ENCODE results near the gene CAGE1.

CAGE1 gene

DNA sequence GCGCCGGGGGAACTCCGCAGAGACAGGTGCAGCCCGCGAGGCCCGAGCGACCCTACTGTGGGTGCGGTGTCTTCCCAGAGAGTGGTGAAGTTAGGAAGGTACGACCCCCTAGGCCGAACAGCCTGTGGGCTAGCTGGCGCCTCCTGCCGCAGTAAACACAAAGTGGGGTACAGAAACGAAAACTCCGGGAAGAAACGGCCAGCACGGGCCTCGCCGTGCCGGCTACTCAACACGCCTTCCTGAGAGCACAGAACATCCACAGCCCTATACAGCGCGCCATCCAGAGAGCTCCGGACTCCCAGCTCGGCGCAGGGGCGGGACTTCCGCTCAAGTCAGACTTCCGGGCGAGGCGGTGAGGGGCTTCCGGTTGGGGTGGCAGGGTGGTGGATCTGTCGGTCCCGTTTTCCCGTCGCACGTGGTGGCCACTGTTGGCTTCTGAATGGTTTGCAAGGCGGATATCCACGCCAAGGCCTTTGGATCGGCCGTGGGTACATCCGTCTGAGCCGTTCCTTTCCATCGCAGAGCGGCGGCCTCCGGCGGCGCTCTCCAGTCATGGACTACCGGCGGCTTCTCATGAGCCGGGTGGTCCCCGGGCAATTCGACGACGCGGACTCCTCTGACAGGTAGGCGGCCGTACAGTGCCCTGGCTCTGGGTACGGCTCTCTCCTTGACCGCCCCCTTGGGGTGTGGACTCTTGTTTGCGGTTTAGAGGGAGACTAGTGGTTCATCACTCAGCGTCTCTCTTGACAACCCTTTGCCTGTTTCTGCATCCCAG lies at the start of gene CAGE1, which contains the start of gene RIOK1:
TSS of gene CAGE1 (minus strand) at position 292 of the 775 bp plus-strand sequence. CDS start 2,569 bp downstream, outside the sequence.
TSS of gene RIOK1 (plus strand) at position 358 of the 775 bp plus-strand sequence. CDS start at position 553, 195 bp downstream.
- DNase-seq = peak; percentile 94 to 95

DNA sequence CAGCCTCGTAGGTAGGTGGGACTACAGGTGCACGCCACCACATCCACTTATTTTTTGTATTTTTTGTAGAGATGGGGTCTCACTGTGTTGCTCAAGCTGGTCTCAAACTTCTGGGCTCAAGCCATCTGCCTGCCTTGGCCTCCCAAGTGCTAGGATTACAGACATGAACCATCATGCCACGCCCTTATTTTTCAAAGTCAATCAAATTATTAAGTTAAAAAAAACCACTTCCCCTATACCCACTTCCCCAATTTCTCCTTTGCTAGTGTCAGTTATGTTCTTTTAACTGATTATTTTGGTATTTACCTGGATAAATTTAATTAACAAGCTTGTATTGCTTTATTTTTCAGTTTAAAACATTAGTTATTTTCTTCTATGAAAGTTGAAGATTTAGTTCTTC lies 49.7 kb upstream of the CAGE1 start:
- DNase-seq = no peak

DNA sequence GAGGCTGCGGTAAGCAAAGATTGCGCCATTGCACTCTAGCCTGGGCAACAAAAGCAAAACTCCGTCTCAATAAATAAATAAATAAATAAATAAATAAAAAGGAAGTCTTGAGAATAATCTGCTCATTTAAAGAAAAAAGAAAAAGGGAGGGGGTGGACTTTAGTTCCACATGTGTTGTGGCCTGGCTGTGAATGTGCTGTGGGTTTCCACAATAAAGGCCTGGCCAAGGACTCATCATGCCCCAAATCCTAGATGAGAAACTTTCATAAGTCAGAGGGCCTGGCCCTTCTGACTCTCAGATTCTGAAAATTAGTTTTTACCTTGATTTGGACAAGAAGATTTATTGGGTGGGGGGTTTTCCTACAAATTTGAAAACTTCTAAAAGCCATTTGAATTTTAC lies 48.5 kb upstream of the CAGE1 start:
- DNase-seq = no peak

DNA sequence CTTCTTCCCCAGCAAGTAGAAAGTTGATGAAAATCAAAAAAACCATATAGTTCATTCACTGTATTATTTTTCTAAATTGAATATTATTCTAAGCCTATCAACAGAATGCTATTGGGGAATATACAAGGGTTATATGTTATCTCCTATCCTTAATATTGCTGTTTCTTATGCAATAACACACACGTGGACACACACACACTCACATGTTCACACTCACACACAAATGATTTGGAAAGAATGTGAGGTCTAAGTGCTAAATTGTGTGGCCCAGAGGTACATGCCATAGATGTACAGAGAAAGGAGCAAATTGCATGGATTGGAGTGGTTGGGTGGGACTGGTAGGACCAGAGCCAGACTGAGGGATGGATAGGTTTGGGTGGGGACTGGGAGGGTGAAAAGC lies 45.1 kb upstream of the CAGE1 start:
- DNase-seq = no peak

DNA sequence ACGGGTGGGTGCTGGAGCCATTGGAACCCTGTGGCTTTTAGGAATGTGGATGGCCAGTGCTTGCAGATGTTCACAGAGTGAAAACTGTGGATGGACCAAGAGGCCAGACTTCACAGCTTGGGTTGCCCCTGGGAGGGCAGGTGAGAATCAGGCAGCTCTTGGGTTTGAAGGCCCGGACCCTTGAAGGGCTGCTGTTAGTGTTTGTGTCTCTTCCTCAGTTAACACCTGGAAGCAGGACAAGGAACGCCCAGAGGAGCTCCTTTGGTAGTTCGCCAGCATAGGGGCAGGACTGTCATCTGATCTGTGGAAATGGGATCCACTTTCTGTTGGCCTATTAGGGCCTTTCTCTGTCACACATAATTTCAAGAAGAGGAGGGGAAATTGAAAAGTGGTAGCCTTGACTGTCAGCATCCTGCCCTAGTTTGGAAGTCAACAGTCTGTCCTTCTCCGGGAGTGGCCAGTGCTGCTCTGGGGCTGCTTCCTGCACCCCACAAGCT lies 43.6 kb upstream of the CAGE1 start:
- DNase-seq = no peak

DNA sequence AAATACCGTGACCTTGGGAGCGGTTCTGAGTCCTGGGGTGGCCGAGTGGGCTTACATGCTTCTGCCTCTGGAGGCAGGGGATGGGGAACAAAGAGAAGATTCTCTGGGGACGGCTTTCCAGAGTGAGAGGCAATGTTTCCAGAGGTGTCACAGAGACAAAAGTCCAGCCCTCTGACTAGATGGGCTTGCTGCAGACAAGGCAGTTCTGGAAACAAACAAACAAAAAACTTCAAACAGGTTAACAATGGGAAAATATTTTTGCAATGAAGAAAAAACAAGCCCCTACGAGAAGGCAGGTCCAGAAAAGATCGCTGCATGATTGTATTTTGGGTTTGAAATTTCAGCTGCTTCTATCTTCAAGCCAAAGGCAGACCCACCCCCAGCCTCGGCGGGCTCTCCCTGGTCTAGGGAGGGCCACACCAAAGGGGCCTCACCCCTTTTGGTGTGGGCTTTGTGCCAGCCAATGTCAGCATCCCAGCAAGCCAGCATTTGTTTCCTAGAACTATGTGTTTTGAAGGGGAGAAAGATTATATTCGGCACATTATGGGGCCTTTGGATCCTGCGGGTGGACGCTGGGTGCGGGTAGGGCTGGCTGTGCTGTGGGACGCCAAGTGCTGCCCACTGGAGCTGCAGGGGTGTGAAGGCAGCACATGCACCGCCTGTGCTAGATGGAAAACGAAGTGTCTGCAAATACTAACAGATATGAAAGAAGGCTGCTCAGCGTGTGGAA lies 43.0 kb upstream of the CAGE1 start:
- DNase-seq = no peak

DNA sequence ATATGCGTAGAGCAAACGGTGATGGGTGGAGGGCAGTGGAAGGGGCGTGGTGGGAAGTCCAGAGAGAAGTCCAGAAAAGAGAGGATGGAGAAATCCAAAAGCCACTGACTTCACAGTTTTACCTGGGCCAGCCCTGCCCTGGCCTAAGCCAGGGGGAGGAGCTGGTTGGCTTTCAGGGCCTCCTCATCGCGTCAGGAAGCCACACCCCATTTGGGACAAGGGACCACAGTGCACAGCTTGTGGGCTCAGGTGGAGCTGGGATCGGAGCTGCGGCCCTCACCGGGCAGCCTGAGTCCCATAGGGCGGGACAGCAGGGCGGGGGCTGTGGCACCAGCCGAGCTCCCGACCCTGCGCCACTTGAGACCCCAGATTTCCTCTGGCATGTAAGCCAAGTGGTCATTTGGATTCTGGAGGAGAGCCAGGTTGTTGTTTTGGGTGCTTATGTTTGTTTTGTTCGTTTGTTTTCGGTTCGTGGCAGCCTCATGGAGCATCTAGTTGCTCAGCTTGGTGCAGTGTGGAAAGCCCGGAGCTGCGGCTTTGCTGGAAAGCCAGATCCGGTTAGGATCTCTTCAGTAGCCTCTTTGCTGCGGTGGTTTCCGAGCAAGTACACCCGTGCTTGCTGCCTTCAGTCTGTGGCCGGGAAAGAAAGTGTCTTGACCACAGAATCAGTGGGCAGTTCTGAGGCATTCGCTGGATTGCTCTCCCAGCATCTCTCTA lies 42.3 kb upstream of the CAGE1 start:
- DNase-seq = no peak

DNA sequence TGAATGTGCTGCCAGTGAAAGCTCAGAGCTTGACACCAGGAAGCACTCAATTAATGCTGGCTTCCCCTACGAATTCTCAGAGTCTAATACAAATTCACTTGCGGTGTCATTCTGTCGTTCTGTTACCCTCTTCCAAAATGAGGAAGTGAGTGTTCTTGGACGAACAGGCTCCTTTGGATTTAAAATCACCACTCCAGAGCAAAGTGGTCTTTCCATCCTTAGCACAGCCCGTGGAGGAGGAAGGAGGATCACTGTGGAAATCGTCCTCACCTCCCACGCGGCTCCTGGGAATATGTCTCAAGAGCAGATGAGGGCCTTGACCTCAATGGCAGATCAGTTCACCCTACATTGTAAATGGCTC lies 41.8 kb upstream of the CAGE1 start:
- DNase-seq = no peak

DNA sequence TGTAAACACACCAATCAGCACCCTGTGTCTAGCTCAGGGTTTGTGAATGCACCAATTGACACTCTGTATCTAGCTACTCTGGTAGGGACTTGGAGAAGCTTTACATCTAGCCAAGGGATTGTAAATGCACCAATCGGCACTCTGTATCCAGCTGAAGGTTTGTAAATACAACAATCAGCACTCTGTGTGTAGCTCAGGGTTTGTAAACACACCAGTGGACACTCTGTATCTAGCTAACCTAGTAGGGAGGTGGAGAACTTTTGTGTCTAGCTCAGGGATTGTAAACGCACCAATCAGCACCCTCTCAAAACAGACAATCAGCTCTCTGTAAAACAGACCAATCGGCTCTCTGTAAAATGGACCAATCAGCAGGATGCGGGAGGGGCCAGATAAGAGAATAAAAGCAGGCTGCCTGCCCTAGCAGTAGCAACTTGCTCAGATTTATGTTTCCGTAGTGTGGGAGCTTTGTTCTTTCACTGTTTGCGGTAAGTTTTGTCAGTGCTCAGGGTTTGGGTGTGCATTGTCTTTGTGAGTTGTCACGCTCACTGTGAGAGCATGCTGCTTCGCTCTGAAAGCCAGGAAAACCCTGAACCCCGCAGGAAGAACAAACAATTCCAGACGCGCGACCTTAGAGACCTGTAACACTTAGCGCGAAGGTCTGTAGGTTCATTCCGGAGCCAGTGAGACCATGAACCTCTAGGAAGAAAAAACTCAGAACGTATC lies 37.1 kb upstream of the CAGE1 start:
- no peak for DNase-seq

DNA sequence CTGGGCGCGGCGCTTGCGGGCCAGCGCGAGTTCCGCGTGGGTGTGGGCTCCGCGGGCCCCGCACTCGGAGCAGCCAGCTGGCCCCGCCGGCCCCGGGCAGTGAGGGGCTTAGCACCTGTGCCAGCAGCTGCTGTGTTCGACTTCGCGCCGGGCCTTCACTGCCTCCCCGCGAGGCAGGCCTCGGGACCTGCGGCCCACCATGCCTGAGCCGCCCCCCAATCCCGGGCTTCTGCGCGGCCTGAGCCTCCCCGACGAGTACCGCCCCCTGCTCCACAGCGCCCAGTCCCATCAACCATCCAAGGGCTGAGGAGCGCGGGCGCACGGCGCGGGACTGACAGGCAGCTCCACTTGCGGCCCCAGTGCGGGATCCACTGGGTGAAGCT lies 36.3 kb upstream of the CAGE1 start:
- DNase-seq = no peak

DNA sequence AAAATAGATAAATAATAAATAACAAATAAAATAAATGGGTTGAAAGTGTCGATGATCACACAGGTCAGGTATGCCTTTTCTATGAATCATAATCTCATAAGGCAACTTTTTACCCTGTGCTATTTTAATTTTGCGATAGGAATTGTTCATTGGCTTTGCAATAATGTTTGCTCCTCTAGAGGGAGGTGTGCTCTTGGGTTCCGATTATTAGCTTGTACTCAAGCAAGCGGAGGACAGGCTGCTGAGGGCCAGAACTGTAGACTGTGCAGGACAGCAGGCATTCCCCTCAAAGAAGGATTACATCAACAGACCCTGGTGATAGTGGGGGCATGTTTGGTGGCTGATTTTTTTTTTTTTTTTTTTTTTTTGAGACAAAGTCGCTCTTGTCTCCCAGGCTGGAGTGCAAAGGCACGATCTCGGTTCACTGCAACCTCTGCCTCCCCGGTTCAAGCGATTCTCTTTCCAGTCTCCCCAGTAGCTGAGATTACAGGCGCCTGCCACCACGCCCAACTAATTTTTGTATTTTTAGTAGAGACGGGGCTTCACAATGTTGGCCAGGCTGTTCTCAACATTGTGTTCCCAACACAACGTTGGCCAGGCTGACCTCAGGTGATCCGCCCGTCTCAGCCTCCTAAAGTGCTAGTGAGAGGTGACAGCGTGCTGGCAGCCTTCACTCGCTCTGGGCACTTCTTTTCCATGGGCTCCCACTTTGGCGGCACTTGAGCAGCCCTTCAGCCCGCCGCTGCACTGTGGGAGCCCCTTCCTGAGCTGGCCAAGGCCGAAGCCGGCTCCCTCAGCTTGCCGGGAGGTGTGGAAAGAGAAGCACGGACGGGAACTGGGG lies 35.6 kb upstream of the CAGE1 start:
- no peak for DNase-seq

DNA sequence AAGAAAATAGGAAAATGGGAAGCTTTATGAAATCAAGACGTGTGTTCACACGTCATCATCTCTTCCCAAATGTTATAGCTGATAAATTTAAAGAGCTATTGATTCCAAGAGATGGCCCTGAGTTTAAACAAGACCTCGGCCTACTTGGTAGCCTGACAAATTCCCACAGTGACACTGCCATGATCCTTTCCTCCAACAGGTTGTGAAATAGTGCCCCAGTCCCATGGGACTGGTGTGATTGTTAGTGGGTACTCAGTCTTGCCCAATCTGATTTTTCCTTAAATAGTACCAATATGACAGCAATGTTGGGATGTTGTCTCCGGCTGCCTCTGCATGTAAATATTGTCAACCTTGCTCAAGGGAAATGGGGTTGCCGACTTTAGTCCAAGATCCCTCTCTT lies 34.5 kb upstream of the CAGE1 start:
- no peak for DNase-seq

DNA sequence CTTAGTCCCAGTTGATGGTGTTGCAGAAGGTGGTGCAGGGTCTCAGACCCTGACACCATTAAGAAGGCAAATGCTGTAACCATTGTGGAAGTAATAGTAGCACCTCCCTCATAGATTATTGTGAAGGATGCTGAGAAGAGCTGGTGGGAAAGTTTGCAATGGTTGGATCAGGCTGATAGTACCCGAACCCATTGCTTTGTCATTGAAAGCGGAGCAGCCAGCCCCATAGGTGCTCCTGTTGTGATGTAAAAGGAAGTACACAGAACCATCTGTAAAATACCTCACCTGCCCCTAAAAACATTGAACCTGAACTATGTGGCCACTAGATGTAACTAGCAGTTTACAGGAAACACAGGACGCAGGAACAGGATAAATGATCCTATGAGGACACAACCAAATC lies 31.5 kb upstream of the CAGE1 start:
- DNase-seq = no peak

DNA sequence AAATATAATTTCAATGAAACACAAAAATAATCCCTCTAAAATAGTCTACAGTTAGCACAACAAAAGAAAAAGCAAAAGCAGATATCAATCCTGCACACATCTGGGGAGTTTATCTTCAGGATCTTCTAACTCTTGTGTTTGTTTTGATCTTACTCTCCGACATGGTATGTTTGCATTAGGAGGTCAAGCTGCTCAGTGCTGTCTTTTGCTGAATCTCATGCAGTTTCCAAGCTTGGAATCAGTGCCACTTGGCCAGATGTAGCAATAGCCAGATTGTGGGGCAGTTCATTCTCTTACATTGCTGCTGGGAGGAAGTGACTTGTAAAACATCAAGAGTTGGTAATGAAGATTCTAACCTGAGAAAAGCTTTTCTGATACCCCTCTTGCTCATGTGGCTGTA lies 29.5 kb upstream of the CAGE1 start:
- no peak for DNase-seq

DNA sequence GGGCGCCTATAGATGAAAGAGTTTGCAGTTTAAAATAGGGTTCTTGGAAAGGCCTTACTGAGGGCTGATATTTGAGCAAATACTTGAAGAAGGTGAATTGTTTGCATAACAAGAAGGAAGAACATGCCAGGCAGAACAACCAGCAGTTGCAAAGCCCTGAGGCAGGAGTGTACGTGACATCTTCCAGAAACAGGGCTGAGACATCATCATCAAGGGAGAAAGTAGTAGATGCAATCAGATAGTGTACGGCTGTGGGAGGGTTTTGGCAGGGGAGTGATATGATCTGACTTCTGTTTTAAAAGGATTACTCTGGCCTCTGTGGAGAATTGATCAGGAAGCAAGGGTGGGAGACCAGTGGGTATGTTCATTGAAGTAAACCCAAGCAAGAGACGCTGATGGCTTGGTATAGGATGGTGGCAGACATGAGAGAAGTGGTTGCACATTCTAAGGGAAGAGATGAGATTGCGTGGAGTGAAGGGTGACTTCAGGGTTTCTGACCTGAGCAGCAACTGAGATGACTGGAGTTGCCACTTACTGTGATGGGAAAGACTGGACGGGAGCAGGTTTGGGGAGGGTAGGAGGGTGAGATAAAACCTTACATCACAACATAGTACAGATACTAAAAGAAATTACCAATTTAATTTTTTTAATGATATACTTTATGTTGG lies 28.8 kb upstream of the CAGE1 start:
- no peak for DNase-seq

DNA sequence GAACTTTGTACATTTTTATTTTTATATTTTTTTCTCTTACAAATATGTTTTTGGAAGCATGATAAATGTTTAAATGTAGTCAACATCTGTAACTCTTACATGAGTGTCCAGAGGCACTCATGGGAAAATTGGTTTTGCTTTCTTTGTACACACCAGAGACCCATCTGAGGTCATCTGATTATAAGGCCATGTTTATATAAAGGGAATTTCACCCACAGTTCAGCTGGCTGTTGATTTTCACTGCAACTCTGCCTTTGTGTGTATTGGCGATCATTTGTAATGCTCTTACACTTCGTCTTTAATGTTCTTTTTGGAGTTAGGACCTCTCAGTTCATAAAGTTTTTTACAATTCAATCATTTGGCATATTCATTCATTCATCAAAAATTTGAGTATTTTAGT lies 28.1 kb upstream of the CAGE1 start:
- DNase-seq = no peak

DNA sequence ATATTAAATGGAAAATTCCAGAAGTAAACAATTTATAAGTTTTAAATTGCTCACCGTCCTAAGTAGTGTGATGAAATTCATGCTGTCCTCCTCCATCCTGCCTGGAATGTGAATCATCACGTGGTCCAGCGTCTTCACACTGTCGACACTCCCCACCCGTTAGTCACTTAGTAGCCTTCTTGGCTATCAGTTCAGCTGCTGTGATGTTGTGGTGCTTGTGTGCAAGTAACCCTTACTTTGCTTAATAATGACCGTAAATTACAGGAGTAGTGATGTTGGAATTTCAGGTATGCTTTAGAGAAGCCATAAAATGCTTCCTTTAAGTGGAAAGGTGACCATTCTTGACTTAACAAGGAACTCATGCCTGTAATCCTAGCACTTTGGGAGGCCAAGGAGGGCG lies 25.3 kb upstream of the CAGE1 start:
- no peak for DNase-seq

DNA sequence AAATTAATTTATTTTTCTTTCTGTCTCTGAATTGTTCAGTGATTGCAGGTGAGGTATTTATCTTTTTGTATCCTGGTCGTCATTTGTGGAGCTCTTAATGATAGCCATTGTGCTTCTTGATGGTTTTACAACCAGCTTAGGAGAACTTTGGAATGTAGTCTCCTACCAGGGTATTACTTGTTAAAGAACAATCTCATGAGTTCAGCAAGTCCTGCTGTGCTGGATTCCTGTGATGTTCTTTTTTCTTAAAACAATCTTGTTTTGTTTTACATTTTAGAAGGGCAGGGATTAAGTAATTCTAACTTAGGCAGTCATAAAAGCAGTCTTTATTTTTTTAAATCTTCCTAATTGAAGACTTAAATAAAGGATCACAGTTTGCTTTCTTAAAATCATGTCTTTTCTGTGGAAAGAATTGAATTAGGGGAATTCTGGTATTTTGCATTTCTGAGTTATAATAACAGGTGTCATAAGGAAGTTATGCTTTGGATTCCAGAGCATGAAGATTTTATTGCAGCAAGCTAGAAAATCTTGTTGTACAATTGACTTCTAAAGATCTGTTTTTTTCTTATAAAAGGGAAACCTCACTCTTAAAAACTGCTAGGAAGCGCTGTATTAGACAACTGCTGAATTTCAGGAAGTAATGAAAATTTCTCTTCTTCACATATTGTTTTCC lies 23.7 kb upstream of the CAGE1 start:
- DNase-seq = no peak

DNA sequence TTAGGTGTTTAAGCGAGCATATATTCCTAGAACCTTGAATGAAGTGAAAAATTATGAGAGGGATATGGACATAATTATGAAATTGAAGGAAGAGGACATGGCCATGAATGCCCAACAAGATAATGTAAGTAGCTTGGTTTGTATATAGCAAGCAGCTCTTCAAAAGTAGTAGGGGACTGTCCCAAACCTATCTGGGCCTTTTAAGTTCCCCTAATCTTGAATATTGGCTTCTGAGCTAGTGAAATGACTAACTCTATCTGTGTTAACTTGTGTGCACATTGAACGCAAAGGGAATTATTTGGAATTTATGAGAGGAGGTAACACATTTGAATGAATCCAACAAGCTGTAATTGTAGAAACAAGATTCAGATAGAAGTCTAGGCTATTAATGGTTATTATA lies 21.8 kb upstream of the CAGE1 start:
- no peak for DNase-seq

DNA sequence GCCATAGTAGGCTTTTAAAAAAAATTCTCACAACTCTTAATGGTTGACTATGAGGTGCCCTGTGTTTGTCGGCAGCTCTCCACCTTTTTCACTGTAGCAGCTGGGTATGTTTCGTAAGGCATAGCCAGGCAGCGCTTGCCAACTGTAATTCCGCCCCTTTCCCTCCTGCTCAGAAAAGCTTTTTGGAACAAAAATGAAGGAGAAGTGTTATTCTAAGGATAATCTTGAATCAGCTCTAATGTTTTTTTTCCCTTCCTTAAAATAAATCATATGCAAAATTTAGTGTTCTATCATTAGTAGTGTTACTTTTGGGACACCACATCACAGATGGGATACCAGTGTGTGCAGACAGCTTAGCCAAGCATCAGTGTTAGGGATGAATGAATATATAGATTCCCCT lies 21.3 kb upstream of the CAGE1 start:
- no peak for DNase-seq

DNA sequence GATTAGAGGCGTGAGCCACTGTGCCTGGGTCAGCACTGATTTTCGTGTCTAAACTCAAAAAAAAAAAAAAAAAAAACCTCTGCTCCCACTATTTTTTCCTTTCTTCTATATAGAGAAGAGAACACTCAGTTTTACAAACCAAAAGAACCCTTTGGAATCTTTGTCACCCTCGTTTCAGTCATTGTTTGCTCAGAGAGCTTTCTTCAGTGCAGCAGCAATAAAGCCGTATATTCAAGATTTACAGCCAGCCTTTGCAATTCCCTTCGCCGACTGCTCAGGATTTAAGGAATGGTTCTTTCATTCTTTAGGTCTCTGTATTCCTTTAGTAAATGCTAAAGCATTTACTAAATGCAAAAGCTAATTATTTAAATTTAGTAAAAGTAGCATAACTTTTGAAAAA lies 20.2 kb upstream of the CAGE1 start:
- no peak for DNase-seq
